NCI-H1105 treated with DMSO at 0.1 percent for 48 hours (cell line): ENCODE data around the gene SLCO2B1.

Experiments used
- DNase-seq: peaks from one replicate; lab custom pipeline; 2025; lab: John Stamatoyannopoulos, UW

SLCO2B1 gene

GRCh38 chr11:75248924-75249256 lies 98.0 kb downstream of the SLCO2B1 start:
- no peak for DNase-seq

- no peak for DNase-seq
These were observed 98.8 kb downstream of the SLCO2B1 start for GRCh38 chr11:75249704-75250103.

GRCh38 chr11:75254326-75254725 lies 103.4 kb downstream of the SLCO2B1 start:
- DNase-seq = no peak
